ENCODE measurements around the gene NDE1.

NDE1 gene

GRCh38 chr16:15639061-15639568 lies 10.9 kb upstream of the NDE1 start:
- TF ChIP-seq, protein P1, sequence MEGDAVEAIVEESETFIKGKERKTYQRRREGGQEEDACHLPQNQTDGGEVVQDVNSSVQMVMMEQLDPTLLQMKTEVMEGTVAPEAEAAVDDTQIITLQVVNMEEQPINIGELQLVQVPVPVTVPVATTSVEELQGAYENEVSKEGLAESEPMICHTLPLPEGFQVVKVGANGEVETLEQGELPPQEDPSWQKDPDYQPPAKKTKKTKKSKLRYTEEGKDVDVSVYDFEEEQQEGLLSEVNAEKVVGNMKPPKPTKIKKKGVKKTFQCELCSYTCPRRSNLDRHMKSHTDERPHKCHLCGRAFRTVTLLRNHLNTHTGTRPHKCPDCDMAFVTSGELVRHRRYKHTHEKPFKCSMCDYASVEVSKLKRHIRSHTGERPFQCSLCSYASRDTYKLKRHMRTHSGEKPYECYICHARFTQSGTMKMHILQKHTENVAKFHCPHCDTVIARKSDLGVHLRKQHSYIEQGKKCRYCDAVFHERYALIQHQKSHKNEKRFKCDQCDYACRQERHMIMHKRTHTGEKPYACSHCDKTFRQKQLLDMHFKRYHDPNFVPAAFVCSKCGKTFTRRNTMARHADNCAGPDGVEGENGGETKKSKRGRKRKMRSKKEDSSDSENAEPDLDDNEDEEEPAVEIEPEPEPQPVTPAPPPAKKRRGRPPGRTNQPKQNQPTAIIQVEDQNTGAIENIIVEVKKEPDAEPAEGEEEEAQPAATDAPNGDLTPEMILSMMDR (IDR thresholded peaks at IDR 0.05) = no peak
- no peak for DNase-seq
- H3K36me3 Mint-ChIP-seq (ENCODE audit: low read depth) = peaks cover 49% of the 10 kb centered on the region
- H3K9me3 Mint-ChIP-seq = no peaks in the 10 kb centered on the region
- no peaks in the 10 kb centered on the region for H3K27me3 Mint-ChIP-seq (ENCODE audit: low read depth, poor library complexity)
- H3K4me3 Mint-ChIP-seq = no peak overlapping the region
- peaks cover 34% of the 10 kb centered on the region for H3K4me1 Mint-ChIP-seq
- H3K27ac Mint-ChIP-seq = no peak overlapping the region

DNA sequence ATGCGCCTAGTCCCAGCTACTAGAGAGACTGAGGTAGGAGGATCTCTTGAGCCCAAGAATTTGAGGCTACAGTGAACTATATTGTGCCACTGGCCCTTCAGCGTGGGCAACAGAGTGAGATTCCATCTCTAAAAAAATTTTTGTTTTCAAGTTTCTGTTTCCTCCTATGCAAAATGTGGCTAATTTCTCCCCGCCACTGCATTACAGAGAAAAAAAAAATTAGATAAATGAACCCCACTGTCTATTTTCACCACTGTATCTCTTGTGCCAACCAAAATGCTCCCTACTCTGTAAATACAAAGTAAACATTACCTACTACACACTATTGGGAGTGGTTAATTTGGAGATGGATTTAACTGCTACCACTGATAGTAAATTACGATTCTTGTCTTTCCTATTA lies 9.1 kb upstream of the NDE1 start:
- H3K27me3 Mint-ChIP-seq (ENCODE audit: low read depth, poor library complexity) = no peaks in the 10 kb centered on the region
- H3K9me3 Mint-ChIP-seq = no peaks in the 10 kb centered on the region
- TF ChIP-seq, protein P1 (IDR thresholded peaks at IDR 0.05) = no peak
- H3K4me1 Mint-ChIP-seq = peaks cover 39% of the 10 kb centered on the region
- peak overlapping the region; percentile 93 for H3K4me3 Mint-ChIP-seq
- no peak for DNase-seq
- peak overlapping the region; percentile 60 for H3K27ac Mint-ChIP-seq
- peaks cover 34% of the 10 kb centered on the region for H3K36me3 Mint-ChIP-seq (ENCODE audit: low read depth)

GRCh38 chr16:15641753-15642556 lies 8.1 kb upstream of the NDE1 start:
- Mint-ChIP-seq H3K36me3 (ENCODE audit: low read depth) (peaks cover 24% of the 10 kb centered on the region), H3K4me3 (peak overlapping the region; percentile 93), H3K9me3 (no peaks in the 10 kb centered on the region), H3K27me3 (ENCODE audit: low read depth, poor library complexity) (no peaks in the 10 kb centered on the region), H3K27ac (peak overlapping the region; percentile 97), H3K4me1 (peaks cover 39% of the 10 kb centered on the region)
- TF ChIP-seq, protein P1 (IDR thresholded peaks at IDR 0.05) = no peak
- no peak for DNase-seq

DNA sequence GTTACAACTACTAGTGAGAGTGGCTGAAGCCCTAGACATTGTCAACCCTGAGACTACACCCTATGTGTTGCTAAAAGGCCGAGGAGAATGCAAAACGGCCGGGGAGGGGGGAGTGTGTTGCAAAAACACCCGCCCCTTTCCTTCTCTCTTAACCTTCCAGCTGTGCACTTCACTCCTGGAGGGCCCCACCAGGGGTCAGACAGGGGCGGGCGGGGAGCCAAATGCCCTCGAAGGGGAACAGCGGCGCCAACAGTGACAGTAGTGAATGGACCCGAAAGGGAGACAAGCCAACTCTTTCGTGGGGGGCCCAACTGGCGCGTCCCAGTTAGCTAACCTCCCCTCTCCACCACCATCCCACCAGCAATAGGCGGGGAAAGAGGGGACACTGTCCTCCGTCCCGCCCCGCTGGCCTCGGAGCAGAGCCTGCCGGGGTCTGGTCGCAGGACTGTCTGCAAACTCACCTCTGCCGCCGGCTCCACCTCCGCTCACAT lies 7.4 kb upstream of the NDE1 start:
- peak; percentile 78 for DNase-seq
- TF ChIP-seq, protein P1 (IDR thresholded peaks at IDR 0.05) = peak; percentile 42
- H3K27ac Mint-ChIP-seq = peak overlapping the region; percentile 97
- peaks cover 17% of the 10 kb centered on the region for H3K36me3 Mint-ChIP-seq (ENCODE audit: low read depth)
- H3K9me3 Mint-ChIP-seq = no peaks in the 10 kb centered on the region
- peak overlapping the region; percentile 93 for H3K4me3 Mint-ChIP-seq
- H3K4me1 Mint-ChIP-seq = peaks cover 39% of the 10 kb centered on the region
- no peaks in the 10 kb centered on the region for H3K27me3 Mint-ChIP-seq (ENCODE audit: low read depth, poor library complexity)

DNA sequence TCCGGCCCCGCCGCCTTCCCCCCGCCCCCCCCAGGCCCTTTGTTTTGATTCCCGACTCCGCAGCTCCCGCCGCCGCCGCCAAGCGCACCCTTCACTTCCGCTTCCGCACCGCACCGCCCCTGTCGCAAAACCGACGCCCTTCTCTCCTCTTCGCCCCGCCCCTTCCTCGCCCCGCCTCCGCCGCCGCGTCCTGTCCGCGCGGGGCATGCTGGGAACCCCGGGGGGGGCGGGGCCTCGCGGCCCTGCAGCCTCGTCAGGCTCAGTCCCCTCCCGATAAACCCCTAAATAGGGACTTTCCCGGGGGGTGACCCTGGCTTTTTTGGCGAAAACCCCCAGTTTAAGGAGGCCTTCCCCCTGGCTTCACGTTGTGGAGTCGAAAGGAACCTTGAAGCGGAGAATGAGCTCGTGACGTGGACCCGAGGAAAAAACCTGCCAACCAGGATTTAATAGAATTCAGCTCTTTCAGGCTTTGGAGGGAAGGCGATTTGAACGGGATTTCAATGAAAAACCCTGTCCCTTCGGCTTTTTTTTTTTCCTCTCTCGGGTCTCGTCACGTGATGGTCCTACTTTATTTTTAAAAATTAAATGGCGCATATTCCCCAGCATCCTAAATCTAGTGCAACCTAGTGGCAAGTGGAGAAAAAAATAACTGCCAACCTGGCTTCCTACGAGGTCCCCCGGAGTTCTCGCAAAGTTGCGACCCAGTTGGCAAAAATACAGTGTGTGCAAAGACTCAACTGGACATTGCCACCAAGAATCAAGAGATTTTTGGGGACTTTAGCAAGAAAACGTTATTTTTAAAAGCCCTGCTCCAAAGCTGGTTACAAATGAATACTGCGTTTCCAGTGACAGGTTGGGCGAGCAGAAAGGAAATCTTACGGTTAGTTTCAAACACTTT lies 6.7 kb upstream of the NDE1 start, which contains the start of gene MARF1:
Gene MARF1, minus strand, starts transcription at position 107 of the 898 bp plus-strand sequence. CDS start 3,921 bp downstream, outside the sequence.
- DNase-seq = peak; percentile 100
- H3K9me3 Mint-ChIP-seq = no peaks in the 10 kb centered on the region
- no peaks in the 10 kb centered on the region for H3K27me3 Mint-ChIP-seq (ENCODE audit: low read depth, poor library complexity)
- peaks cover 39% of the 10 kb centered on the region for H3K4me1 Mint-ChIP-seq
- TF ChIP-seq, protein P1 (IDR thresholded peaks at IDR 0.05) = peak; percentile 12
- H3K4me3 Mint-ChIP-seq = peak within 1 kb of the TSS; percentile 93
- H3K36me3 Mint-ChIP-seq (ENCODE audit: low read depth) = peaks cover 10% of the 10 kb centered on the region
- peak within 1 kb of the TSS; percentile 97 for H3K27ac Mint-ChIP-seq
